WERI-Rb-1 (cell line): ENCODE measurements around the gene RNF166.

Experiments
- DNase-seq: peaks from one replicate; pipeline ENCODE4 v3.0.0-alpha.2; 2020
- H3K27ac ChIP-seq: fragments of 250-450 bp; sonication (Bioruptor Pico); 2 replicates; pipeline ENCODE4 v1.5.1; 2020; ENCODE audit warnings: mild to moderate bottlenecking, moderate library complexity
- H3K27me3 ChIP-seq: fragments of 250-450 bp; sonication (Bioruptor Pico); 2 replicates; pipeline ENCODE4 v1.5.1; 2021; ENCODE audit warnings: mild to moderate bottlenecking, low read depth, moderate library complexity; ENCODE audit not compliant: insufficient read depth, severe bottlenecking
- H3K36me3 ChIP-seq: fragments of 250-450 bp; sonication (Bioruptor Pico); 2 replicates; pipeline ENCODE4 v1.5.1; 2020; ENCODE audit warnings: mild to moderate bottlenecking, moderate library complexity
- H3K4me3 ChIP-seq: 2 replicates; pipeline ENCODE4 v1.5.1; 2011; ENCODE audit warnings: low read depth, mild to moderate bottlenecking, control low read depth, low read length
- H3K9me3 ChIP-seq: fragments of 250-450 bp; sonication (Bioruptor Pico); 2 replicates; pipeline ENCODE4 v1.5.1; 2021; ENCODE audit warnings: mild to moderate bottlenecking, moderate library complexity; ENCODE audit not compliant: severe bottlenecking
- CTCF ChIP-seq: IDR thresholded peaks from 2 replicates; pipeline ENCODE4 v1.5.1; 2011; ENCODE audit warnings: low read depth, mild to moderate bottlenecking, control low read depth, inconsistent platforms, low read length

Gene RNF166

DNA sequence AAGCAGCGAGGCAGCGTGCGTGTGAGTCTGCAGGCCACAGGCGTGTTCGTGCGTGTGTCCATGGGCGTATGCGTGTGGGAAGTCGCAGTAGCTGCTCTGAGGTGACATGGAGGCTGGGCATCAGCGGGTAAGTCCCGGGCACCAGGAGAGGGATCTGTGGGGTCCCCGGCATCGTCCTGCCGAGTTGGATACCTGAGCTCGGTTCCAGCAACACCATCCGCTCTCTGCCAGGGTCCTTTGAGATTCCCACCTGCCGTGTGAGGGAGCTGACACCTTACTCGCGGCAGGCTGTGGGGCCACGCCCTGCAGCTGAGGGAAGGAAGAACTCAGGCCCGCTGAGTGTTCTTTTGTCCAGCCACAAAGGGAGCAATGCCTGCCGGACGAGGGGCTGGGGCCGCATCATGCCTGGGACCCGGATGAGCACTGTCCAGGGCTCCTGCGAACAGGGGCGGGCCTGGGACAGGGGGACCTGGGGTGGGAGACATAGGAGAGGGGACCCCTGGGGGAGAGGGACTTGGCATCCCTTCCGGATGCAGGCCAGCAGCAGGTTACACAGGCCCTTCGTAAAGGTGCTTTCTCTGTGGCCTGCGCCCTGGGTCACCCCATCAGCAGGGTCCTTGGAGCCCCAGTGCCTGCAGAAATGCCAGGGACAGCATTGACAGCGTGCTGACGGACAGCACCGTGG lies 14.9 kb downstream of the RNF166 start:
- no peak for DNase-seq
- no peak for TF ChIP-seq CTCF
- H3K27ac ChIP-seq, result no peak overlapping the region

GRCh38 chr16:88690341-88691128 lies 15.7 kb downstream of the RNF166 start:
- no peak for TF ChIP-seq CTCF
- no peak overlapping the region for H3K4me3 ChIP-seq
- H3K9me3 ChIP-seq, result no peaks in the 10 kb centered on the region

More for the DNA sequence above, 14.9 kb downstream of the RNF166 start:
- Histone ChIP-seq H3K27me3 (no peaks in the 10 kb centered on the region), H3K4me3 (no peak overlapping the region), H3K9me3 (no peaks in the 10 kb centered on the region), H3K36me3 (no peaks in the 10 kb centered on the region)

GRCh38 chr16:88688013-88688778 lies 18.0 kb downstream of the RNF166 start:
- Histone ChIP-seq H3K27ac (peak overlapping the region; percentile 54), H3K9me3 (no peaks in the 10 kb centered on the region), H3K36me3 (no peaks in the 10 kb centered on the region), H3K4me3 (peak overlapping the region; percentile 14), H3K27me3 (no peaks in the 10 kb centered on the region)
- peak; percentile 86 for DNase-seq
- no peak for TF ChIP-seq CTCF

More at GRCh38 chr16:88690341-88691128, 15.7 kb downstream of the RNF166 start:
- H3K36me3 ChIP-seq, result no peaks in the 10 kb centered on the region
- no peak for DNase-seq
- H3K27me3 ChIP-seq, result no peaks in the 10 kb centered on the region
- H3K27ac ChIP-seq, result no peak overlapping the region

- Histone ChIP-seq H3K36me3 (no peaks in the 10 kb centered on the region), H3K27ac (no peak overlapping the region; the same call in 1 of the 2 replicates), H3K9me3 (no peaks in the 10 kb centered on the region), H3K4me3 (no peak overlapping the region), H3K27me3 (no peaks in the 10 kb centered on the region)
- TF ChIP-seq CTCF, result no peak
- DNase-seq, result no peak
Measured at GRCh38 chr16:88687676-88688012, 18.6 kb downstream of the RNF166 start.

GRCh38 chr16:88687254-88687576 lies 19.0 kb downstream of the RNF166 start:
- no peaks in the 10 kb centered on the region for H3K9me3 ChIP-seq
- no peak overlapping the region for H3K4me3 ChIP-seq
- no peaks in the 10 kb centered on the region for H3K27me3 ChIP-seq
- H3K36me3 ChIP-seq, result no peaks in the 10 kb centered on the region
- H3K27ac ChIP-seq, result no peak overlapping the region
- TF ChIP-seq CTCF, result no peak
- DNase-seq, result no peak
